ENCODE data around the gene DDX59. TPM values are rescaled to one million over a fixed set of nuclear protein-coding genes. Genes with fewer than 3 reads are reported as not detected.
"Not testable (repeated sequence)": the region's sequence is repeated elsewhere in the genome, so short reads cannot be mapped to it uniquely, and the experiment has no call there.

Gene DDX59
- total and polyA plus RNA-seq, 8 donors, result 9.0 to 24.6 (median 11.2) TPM

DNA sequence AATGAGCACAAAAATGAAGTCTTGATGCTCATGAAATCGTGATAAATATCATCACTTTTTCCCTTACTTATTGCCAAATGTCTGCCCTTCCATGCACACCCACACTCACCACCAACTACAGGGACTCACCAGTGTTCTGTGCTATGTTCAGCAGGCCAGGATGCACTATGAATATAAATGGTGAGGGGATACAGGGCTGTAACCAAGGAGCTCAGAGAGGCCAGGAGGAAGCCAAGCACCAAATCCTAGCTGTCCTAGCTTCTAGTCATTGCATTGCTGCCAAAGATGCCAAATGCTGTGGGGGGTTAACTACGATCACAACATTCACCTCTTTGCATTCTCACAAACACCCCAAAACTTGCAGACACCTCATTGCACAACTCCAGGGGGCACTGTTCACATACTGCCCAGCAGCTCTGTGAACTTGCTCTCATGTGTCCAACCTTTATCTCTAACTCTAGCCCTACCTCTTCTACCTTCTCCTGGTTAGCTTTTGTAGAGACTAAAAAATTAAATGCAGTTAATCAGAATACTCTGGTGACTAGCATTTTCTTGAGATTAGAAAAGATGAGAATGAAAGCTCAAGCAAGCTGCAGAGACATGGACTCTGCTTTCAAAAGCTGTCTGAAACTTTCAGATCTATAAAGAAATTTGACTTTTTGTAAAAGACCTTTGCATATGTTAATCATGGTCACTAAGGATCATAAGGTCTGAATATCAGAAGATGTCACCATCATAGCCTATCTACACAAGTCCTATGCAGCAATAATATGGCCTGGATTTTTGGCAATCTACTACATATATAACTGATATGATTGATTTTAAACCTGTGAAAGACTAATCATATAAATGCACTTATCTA lies 35.2 kb downstream of the DDX59 start:
- no peaks in the 10 kb centered on the region for H3K4me1 ChIP-seq

DNA sequence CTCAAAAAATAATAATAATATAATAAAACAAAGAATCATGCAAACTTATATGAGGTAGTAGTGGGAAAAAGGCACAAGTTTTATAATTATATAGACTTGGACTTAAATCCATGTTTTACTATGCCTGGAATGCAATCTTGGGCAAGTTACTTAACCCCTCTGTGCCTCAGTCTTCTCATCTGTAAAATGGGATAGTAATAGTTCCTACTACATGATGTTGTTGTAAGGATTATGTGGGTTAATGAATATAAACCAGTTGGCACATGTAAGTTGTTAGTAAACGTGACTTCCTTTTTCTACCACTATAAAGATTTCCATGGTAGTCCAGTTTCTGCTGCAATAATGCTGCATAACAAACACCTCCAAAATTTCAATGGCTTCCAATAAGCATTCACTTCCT lies 38.3 kb downstream of the DDX59 start:
- intact Hi-C loops (cut with DNase I), result no loop called here
- Histone ChIP-seq H3K36me3 (no peaks in the 10 kb centered on the region), H3K4me1 (no peaks in the 10 kb centered on the region), H3K27me3 (no peaks in the 10 kb centered on the region), H3K27ac (no peak overlapping the region), H3K9me3 (no peaks in the 10 kb centered on the region), H3K4me3 (no peak overlapping the region)
- 88% methylated on average over 1 of the region's 1 CpG for WGBS, 2 donors
- TF ChIP-seq, protein P1, sequence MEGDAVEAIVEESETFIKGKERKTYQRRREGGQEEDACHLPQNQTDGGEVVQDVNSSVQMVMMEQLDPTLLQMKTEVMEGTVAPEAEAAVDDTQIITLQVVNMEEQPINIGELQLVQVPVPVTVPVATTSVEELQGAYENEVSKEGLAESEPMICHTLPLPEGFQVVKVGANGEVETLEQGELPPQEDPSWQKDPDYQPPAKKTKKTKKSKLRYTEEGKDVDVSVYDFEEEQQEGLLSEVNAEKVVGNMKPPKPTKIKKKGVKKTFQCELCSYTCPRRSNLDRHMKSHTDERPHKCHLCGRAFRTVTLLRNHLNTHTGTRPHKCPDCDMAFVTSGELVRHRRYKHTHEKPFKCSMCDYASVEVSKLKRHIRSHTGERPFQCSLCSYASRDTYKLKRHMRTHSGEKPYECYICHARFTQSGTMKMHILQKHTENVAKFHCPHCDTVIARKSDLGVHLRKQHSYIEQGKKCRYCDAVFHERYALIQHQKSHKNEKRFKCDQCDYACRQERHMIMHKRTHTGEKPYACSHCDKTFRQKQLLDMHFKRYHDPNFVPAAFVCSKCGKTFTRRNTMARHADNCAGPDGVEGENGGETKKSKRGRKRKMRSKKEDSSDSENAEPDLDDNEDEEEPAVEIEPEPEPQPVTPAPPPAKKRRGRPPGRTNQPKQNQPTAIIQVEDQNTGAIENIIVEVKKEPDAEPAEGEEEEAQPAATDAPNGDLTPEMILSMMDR (IDR thresholded peaks at IDR 0.05), result no peak
- DNase-seq (no peak), FAIRE-seq (no peak), ATAC-seq (no peak)

More for the DNA sequence above, 35.2 kb downstream of the DDX59 start:
- DNase-seq, result no peak
- WGBS, 2 donors, result 35 to 46% methylated on average over 2 of the region's 2 CpGs
- Histone ChIP-seq H3K9me3 (no peaks in the 10 kb centered on the region), H3K36me3 (no peaks in the 10 kb centered on the region), H3K27ac (no peak overlapping the region), H3K27me3 (no peaks in the 10 kb centered on the region), H3K4me3 (no peak overlapping the region)
- ATAC-seq, result no peak
- FAIRE-seq, result no peak
- intact Hi-C loops (cut with DNase I), result no loop called here
- TF ChIP-seq, protein P1 (IDR thresholded peaks at IDR 0.05), result no peak

DNA sequence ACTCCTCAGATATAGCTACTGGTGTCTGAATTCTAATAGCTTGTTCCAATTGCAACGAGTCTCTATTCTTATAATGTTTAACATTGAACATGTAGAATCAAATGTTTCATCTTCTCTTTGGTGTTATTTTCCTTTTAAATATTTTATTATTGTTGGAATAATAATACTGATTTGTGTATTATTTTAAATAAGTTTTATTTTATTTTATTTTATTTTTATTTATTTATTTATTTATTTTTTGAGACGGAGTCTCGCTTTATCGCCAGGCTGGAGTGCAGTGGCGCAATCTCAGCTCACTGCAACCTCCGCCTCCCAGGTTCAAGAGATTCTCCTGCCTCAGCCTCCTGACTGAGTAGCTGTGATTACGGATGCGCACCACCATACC lies 39.2 kb downstream of the DDX59 start:
- H3K9me3 ChIP-seq; intact Hi-C loops (cut with DNase I); H3K4me1 ChIP-seq; H3K27ac ChIP-seq; H3K36me3 ChIP-seq; DNase-seq; H3K4me3 ChIP-seq; H3K27me3 ChIP-seq; ATAC-seq; FAIRE-seq: not testable (repeated sequence)
- WGBS, 2 donors, result 91 to 96% methylated on average over 8 of the region's 8 CpGs

DNA sequence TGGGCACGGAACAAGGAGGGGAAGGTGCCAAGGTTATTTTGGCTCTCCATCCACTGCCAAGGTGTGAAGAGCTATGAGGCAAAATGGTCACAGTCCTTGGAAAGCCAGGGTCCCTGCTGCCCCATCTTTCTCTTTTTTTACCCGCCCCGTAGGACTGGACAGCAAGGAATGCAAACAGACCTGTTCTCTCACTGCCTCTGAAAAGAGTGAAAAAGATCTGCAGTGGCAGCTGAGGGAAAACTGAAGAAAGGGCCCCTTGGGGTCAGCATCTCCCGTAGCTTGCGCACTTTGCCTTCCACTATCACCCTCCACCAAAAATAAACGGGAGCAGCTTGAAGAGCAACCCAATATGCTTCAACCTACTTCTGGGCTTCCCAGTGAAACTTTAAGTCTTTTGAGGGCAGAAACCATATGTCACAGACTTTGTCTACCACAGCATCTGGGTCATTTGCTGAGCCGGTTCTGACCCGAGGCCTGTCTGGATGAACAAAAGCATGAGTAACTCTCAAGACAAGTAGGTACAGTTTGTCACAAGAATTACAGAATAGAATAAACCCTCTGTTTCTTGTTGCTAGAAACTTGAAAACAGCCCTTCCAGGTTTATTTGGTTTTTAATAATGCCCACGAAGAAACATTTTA lies 39.7 kb downstream of the DDX59 start:
- TF ChIP-seq, protein P1 (IDR thresholded peaks at IDR 0.05), result no peak
- no peak for DNase-seq
- Histone ChIP-seq H3K4me3 (no peak overlapping the region), H3K27me3 (no peaks in the 10 kb centered on the region), H3K36me3 (no peaks in the 10 kb centered on the region), H3K9me3 (no peaks in the 10 kb centered on the region), H3K4me1 (no peaks in the 10 kb centered on the region), H3K27ac (no peak overlapping the region)
- ATAC-seq, result no peak
- intact Hi-C loops (cut with DNase I), result loop anchor here in 2 of 3 donors (10.0 kb wide), 1 partner anchor 175 kb away; no protein-coding TSS in a partner anchor
- no peak for FAIRE-seq
- 68 to 74% methylated on average over 9 of the region's 9 CpGs for WGBS, 2 donors

DNA sequence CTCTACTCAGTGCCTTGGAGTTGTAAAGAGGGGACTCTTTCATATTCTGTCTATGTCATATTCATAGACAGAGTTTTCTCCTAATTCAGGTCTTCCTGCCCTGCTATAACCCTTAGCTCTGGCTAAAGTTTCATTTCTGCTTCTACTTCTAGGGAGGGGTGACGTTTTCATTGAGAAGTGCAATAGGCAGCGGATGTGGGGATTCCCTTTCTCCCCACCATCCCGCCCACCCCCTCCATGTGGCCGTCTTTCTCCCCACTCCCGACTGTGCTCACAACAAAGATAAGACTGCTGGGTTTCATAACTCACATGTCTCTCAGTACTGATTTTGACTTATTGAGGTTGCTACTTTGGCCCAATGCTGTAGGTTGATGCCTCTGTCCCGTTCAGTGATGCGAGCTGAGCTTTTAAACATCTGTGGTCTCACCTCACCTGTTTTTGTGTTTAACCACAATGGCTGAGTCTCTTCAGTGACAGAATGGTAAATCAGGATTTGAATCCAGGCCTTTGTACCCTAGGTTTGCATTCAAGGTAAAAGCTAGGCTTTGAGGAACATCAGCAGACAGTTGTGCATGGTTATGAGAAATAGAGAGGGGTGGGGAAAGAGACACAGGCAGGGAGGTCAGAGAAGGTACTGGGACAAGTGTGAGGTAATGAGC lies 41.4 kb downstream of the DDX59 start:
- Histone ChIP-seq H3K4me3 (no peak overlapping the region), H3K9me3 (no peaks in the 10 kb centered on the region), H3K27me3 (no peaks in the 10 kb centered on the region), H3K36me3 (no peaks in the 10 kb centered on the region), H3K27ac (no peak overlapping the region), H3K4me1 (no peaks in the 10 kb centered on the region)
- no peak for FAIRE-seq
- 66 to 71% methylated on average over 7 of the region's 7 CpGs for WGBS, 2 donors
- intact Hi-C loops (cut with DNase I), result loop anchor here in 2 of 3 donors (10.0 kb wide), 1 partner anchor 176 kb away; no protein-coding TSS in a partner anchor
- peak in 2 of 4 donors; percentile 20 to 55 for ATAC-seq
- TF ChIP-seq, protein P1 (IDR thresholded peaks at IDR 0.05), result no peak
- no peak for DNase-seq
